ENCODE results near the gene SPINK2.

Gene SPINK2

DNA sequence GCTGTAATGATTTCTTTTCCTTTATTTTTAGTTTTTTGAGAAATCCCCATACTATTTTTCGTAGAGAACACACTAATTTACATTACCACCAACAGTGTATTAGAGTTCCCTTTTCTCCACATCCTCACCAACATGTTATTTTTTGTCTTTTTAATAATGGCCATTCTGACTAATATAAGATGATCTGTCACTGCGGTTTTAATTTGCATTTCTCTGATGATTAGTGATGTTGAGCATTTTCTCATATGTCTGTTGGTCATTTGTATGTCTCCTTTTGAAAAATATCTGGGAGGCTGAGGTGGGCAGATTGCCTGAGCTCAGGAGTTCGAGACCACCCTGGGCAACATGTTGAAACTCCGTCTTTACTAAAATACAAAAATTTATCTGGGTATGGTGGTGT is 30.2 kb downstream of the SPINK2 start:
- TF ChIP-seq CREB1 (IDR thresholded peaks at IDR 0.05; ENCODE audit: low read depth) (no peak), TCF12 (IDR thresholded peaks at IDR 0.05; ENCODE audit: low read depth) (no peak), FOXM1 (IDR thresholded peaks at IDR 0.05; ENCODE audit: borderline replicate concordance, low read depth) (no peak), EP300 (IDR thresholded peaks at IDR 0.05; ENCODE audit: borderline replicate concordance) (no peak), CEBPB (IDR thresholded peaks at IDR 0.05) (no peak), TEAD4 (IDR thresholded peaks at IDR 0.05) (no peak), NFIC (IDR thresholded peaks at IDR 0.05) (no peak), EGR1 (IDR thresholded peaks at IDR 0.05) (no peak), YY1 (IDR thresholded peaks at IDR 0.05; ENCODE audit: low read depth) (no peak)
- TF ChIP-seq, protein P1, sequence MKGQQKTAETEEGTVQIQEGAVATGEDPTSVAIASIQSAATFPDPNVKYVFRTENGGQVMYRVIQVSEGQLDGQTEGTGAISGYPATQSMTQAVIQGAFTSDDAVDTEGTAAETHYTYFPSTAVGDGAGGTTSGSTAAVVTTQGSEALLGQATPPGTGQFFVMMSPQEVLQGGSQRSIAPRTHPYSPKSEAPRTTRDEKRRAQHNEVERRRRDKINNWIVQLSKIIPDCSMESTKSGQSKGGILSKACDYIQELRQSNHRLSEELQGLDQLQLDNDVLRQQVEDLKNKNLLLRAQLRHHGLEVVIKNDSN (IDR thresholded peaks at IDR 0.05): no peak
- TF ChIP-seq, protein P2, sequence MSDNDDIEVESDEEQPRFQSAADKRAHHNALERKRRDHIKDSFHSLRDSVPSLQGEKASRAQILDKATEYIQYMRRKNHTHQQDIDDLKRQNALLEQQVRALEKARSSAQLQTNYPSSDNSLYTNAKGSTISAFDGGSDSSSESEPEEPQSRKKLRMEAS (IDR thresholded peaks at IDR 0.05): no peak

DNA sequence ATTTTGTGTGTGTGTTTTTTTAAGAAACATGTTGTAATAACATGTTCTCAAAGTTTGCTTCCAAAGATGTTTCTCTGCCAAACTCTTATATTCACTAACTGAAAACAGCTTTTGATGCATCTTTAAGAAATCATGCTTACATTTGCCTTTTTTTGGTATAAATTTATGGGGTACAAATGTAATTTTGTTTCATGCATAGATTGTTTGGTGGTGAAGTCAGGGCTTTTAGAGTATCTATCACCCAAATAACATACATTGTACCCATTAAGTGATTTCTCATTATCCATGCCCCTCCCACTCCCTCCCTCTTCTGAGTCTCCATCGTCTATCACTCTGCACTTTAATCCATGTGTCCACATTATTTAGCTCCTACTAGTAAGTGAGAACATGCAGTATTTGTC is 30.8 kb downstream of the SPINK2 start:
- no peak for TF ChIP-seq TCF12 (IDR thresholded peaks at IDR 0.05; ENCODE audit: low read depth)
- TF ChIP-seq TAF1 (IDR thresholded peaks at IDR 0.05; ENCODE audit: low read depth): no peak
- TF ChIP-seq EGR1 (IDR thresholded peaks at IDR 0.05): no peak
- TF ChIP-seq, protein P1 (IDR thresholded peaks at IDR 0.05): no peak
- TF ChIP-seq, protein P3, sequence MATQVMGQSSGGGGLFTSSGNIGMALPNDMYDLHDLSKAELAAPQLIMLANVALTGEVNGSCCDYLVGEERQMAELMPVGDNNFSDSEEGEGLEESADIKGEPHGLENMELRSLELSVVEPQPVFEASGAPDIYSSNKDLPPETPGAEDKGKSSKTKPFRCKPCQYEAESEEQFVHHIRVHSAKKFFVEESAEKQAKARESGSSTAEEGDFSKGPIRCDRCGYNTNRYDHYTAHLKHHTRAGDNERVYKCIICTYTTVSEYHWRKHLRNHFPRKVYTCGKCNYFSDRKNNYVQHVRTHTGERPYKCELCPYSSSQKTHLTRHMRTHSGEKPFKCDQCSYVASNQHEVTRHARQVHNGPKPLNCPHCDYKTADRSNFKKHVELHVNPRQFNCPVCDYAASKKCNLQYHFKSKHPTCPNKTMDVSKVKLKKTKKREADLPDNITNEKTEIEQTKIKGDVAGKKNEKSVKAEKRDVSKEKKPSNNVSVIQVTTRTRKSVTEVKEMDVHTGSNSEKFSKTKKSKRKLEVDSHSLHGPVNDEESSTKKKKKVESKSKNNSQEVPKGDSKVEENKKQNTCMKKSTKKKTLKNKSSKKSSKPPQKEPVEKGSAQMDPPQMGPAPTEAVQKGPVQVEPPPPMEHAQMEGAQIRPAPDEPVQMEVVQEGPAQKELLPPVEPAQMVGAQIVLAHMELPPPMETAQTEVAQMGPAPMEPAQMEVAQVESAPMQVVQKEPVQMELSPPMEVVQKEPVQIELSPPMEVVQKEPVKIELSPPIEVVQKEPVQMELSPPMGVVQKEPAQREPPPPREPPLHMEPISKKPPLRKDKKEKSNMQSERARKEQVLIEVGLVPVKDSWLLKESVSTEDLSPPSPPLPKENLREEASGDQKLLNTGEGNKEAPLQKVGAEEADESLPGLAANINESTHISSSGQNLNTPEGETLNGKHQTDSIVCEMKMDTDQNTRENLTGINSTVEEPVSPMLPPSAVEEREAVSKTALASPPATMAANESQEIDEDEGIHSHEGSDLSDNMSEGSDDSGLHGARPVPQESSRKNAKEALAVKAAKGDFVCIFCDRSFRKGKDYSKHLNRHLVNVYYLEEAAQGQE (IDR thresholded peaks at IDR 0.05; ENCODE audit: low read depth): no peak
- no peak for TF ChIP-seq CREB1 (IDR thresholded peaks at IDR 0.05; ENCODE audit: low read depth)
- TF ChIP-seq, protein P2 (IDR thresholded peaks at IDR 0.05): no peak
- TF ChIP-seq ZBTB7A (IDR thresholded peaks at IDR 0.05; ENCODE audit: low read depth): no peak
- no peak for TF ChIP-seq YY1 (IDR thresholded peaks at IDR 0.05; ENCODE audit: low read depth)
- TF ChIP-seq TEAD4 (IDR thresholded peaks at IDR 0.05): no peak
- no peak for TF ChIP-seq RAD21 (IDR thresholded peaks at IDR 0.05; ENCODE audit: low read depth)
- no peak for TF ChIP-seq NFIC (IDR thresholded peaks at IDR 0.05)
- TF ChIP-seq EP300 (IDR thresholded peaks at IDR 0.05; ENCODE audit: borderline replicate concordance): no peak
- TF ChIP-seq CEBPB (IDR thresholded peaks at IDR 0.05): no peak
- no peak for TF ChIP-seq FOXM1 (IDR thresholded peaks at IDR 0.05; ENCODE audit: borderline replicate concordance, low read depth)

DNA sequence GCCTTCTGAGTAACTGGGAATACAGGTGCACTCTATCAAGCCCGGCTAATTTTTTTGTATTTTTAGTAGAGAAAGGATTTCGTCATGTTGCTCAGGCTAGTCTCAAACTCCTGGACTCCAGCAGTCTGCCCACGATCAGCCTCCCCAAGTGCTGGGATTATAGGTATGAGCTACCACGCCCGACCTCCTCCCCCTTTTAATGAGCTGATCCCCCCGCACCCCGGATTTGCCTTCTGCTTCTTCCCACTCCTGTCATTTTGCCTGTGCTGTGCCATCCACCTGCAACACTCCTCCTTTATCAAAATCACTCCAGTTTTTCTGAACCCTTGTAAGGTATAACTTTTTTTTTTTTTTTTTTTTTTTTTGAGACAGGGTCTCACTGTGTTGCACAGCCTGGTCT is 33.4 kb downstream of the SPINK2 start:
- TF ChIP-seq EP300 (IDR thresholded peaks at IDR 0.05; ENCODE audit: borderline replicate concordance) (no peak), RAD21 (IDR thresholded peaks at IDR 0.05; ENCODE audit: low read depth) (no peak), ZBTB7A (IDR thresholded peaks at IDR 0.05; ENCODE audit: low read depth) (no peak), FOXM1 (IDR thresholded peaks at IDR 0.05; ENCODE audit: borderline replicate concordance, low read depth) (no peak), CEBPB (IDR thresholded peaks at IDR 0.05) (no peak), TAF1 (IDR thresholded peaks at IDR 0.05; ENCODE audit: low read depth) (no peak), EGR1 (IDR thresholded peaks at IDR 0.05) (no peak), NFIC (IDR thresholded peaks at IDR 0.05) (no peak), CREB1 (IDR thresholded peaks at IDR 0.05; ENCODE audit: low read depth) (no peak), YY1 (IDR thresholded peaks at IDR 0.05; ENCODE audit: low read depth) (no peak), TCF12 (IDR thresholded peaks at IDR 0.05; ENCODE audit: low read depth) (no peak), TEAD4 (IDR thresholded peaks at IDR 0.05) (no peak)
- TF ChIP-seq, protein P2 (IDR thresholded peaks at IDR 0.05): no peak
- TF ChIP-seq, protein P1 (IDR thresholded peaks at IDR 0.05): no peak
- TF ChIP-seq, protein P3 (IDR thresholded peaks at IDR 0.05; ENCODE audit: low read depth): no peak

DNA sequence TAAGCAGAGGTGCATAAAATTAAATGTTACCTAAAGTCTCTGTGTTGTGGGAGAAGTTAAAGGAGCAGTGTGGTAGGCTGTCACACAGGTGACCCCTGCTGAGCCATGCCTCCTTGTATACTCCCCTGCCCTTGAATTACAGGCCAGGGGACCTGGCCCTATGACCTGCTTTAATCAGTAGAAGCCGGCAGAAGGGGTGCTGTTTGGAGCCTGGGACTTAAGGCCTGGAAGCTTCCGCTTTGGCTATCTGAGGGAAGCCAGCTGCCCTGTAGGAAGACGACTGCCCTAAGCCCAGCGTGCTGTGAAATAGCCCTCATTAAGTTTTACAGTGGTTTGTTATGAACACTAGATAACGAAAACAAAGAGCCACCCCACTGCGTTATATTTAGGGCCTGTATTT is 34.1 kb downstream of the SPINK2 start:
- TF ChIP-seq TAF1 (IDR thresholded peaks at IDR 0.05; ENCODE audit: low read depth): no peak
- TF ChIP-seq, protein P3 (IDR thresholded peaks at IDR 0.05; ENCODE audit: low read depth): no peak
- no peak for TF ChIP-seq FOXM1 (IDR thresholded peaks at IDR 0.05; ENCODE audit: borderline replicate concordance, low read depth)
- TF ChIP-seq, protein P2 (IDR thresholded peaks at IDR 0.05): no peak
- TF ChIP-seq RAD21 (IDR thresholded peaks at IDR 0.05; ENCODE audit: low read depth): no peak
- no peak for TF ChIP-seq TEAD4 (IDR thresholded peaks at IDR 0.05)
- TF ChIP-seq YY1 (IDR thresholded peaks at IDR 0.05; ENCODE audit: low read depth): no peak
- no peak for TF ChIP-seq EGR1 (IDR thresholded peaks at IDR 0.05)
- TF ChIP-seq CREB1 (IDR thresholded peaks at IDR 0.05; ENCODE audit: low read depth): no peak
- no peak for TF ChIP-seq EP300 (IDR thresholded peaks at IDR 0.05; ENCODE audit: borderline replicate concordance)
- TF ChIP-seq NFIC (IDR thresholded peaks at IDR 0.05): no peak
